ENCODE data around the gene ZNF460. TPM values are rescaled to one million over a fixed set of nuclear protein-coding genes. Genes with fewer than 3 reads are reported as not detected.
A peak's percentile ranks its signal among the peaks of the same experiment; 100 is the strongest.

ZNF460 gene
- total and polyA plus RNA-seq, 2 of the 13 experiments (the other 11 are each of a cell fraction or from before 2014, with no cell fraction given), result 14.5 to 44.8 TPM

- TF ChIP-seq NR2F1 (CRISPR knock-in tag; IDR thresholded peaks at IDR 0.05), result no peak
- TF ChIP-seq SP2 (CRISPR knock-in tag; IDR thresholded peaks at IDR 0.05), result peak; percentile 97
- TF ChIP-seq IKZF4 (CRISPR knock-in tag; IDR thresholded peaks at IDR 0.05; ENCODE audit: borderline replicate concordance, low read depth, not compliant biosample characterization), result no peak
- no peak for TF ChIP-seq AKNA (CRISPR knock-in tag; IDR thresholded peaks at IDR 0.05; ENCODE audit: borderline replicate concordance)
- TF ChIP-seq SNAPC2 (CRISPR knock-in tag; IDR thresholded peaks at IDR 0.05), result no peak
- no peak for TF ChIP-seq ZNF431 (CRISPR knock-in tag; IDR thresholded peaks at IDR 0.05; ENCODE audit: borderline replicate concordance, low read depth)
- no peak for TF ChIP-seq ZNF510 (CRISPR knock-in tag; IDR thresholded peaks at IDR 0.05; ENCODE audit: low read depth)
- no peak for TF ChIP-seq ZNF841 (CRISPR knock-in tag; IDR thresholded peaks at IDR 0.05; ENCODE audit: borderline replicate concordance)
- TF ChIP-seq ELK4 (CRISPR knock-in tag; IDR thresholded peaks at IDR 0.05; ENCODE audit: borderline replicate concordance), result no peak
- TF ChIP-seq NFE2 (CRISPR knock-in tag; IDR thresholded peaks at IDR 0.05), result no peak
- TF ChIP-seq HMG20A (CRISPR knock-in tag; IDR thresholded peaks at IDR 0.05; ENCODE audit: borderline replicate concordance), result no peak
- no peak for TF ChIP-seq FOXK2 (IDR thresholded peaks at IDR 0.05)
- TF ChIP-seq ZMAT5 (CRISPR knock-in tag; IDR thresholded peaks at IDR 0.05; ENCODE audit: borderline replicate concordance, low read depth), result no peak
- no peak for TF ChIP-seq ZNF770 (CRISPR knock-in tag; IDR thresholded peaks at IDR 0.05)
- TF ChIP-seq ZBTB44 (CRISPR knock-in tag; IDR thresholded peaks at IDR 0.05), result no peak
- TF ChIP-seq ZNF678 (CRISPR knock-in tag; IDR thresholded peaks at IDR 0.05), result no peak
- peak; percentile 64; the same call in 1 of the 2 replicates for TF ChIP-seq ZNF607 (CRISPR knock-in tag; IDR thresholded peaks at IDR 0.05; ENCODE audit: borderline replicate concordance)
- peak; percentile 65; the same call in 1 of the 2 replicates for TF ChIP-seq ZNF143 (CRISPR knock-in tag; IDR thresholded peaks at IDR 0.05)
These were observed 40.1 kb downstream of the ZNF460 start, which contains the start of gene ZNF543 (continued) for GRCh38 chr19:57320180-57321084.
